ENCODE data around the gene AGAP9. TPM values are rescaled to one million over a fixed set of nuclear protein-coding genes. Genes with fewer than 3 reads are reported as not detected.
"Not testable (repeated sequence)": the region's sequence is repeated elsewhere in the genome, so short reads cannot be mapped to it uniquely, and the experiment has no call there.

Gene AGAP9
- polyA plus RNA-seq (12.0 and 14.5 TPM in 2 replicates), polyA minus RNA-seq (7.5 and 8.7 TPM in 2 replicates)

- not testable (repeated sequence) for H3K9me3 ChIP-seq (ENCODE audit: low read length); H4K20me1 ChIP-seq (ENCODE audit: insufficient read depth); H2AFZ ChIP-seq (ENCODE audit: low read depth, low read length); H3K27ac ChIP-seq (ENCODE audit: low read length); H3K9me2 ChIP-seq (ENCODE audit: insufficient read depth, low read length); H3K4me3 ChIP-seq (ENCODE audit: low read length); H3K79me2 ChIP-seq (replicated peaks; ENCODE audit: insufficient read depth, low read length); H3K27me3 ChIP-seq (ENCODE audit: insufficient read depth, low read depth, low read length); H3K36me3 ChIP-seq (ENCODE audit: insufficient read depth, low read length); H3K4me2 ChIP-seq (ENCODE audit: low read length); H3K9ac ChIP-seq (ENCODE audit: low read length); H3F3A ChIP-seq (ENCODE audit: insufficient read depth, low read length, poor library complexity, severe bottlenecking)
Measured at GRCh38 chr10:47523475-47523874, at the start of gene AGAP9. Gene AGAP9 (minus strand): TSS chr10:47523638. CDS start chr10:47523526, 112 bp downstream.

GRCh38 chr10:47571138-47571912 lies 47.9 kb upstream of the AGAP9 start:
- H3K9me2 ChIP-seq (ENCODE audit: insufficient read depth, low read length); H3F3A ChIP-seq (ENCODE audit: insufficient read depth, low read length, poor library complexity, severe bottlenecking); H3K27ac ChIP-seq (ENCODE audit: low read length); H3K9me3 ChIP-seq (ENCODE audit: low read length); H3K4me3 ChIP-seq (ENCODE audit: low read length); H3K36me3 ChIP-seq (ENCODE audit: insufficient read depth, low read length); H3K79me2 ChIP-seq (replicated peaks; ENCODE audit: insufficient read depth, low read length); H2AFZ ChIP-seq (ENCODE audit: low read depth, low read length); H3K4me2 ChIP-seq (ENCODE audit: low read length); H3K27me3 ChIP-seq (ENCODE audit: insufficient read depth, low read depth, low read length); H3K9ac ChIP-seq (ENCODE audit: low read length); H4K20me1 ChIP-seq (ENCODE audit: insufficient read depth): not testable (repeated sequence)

GRCh38 chr10:47566757-47567156 lies 43.3 kb upstream of the AGAP9 start:
- H3K27ac ChIP-seq (ENCODE audit: low read length); H3K79me2 ChIP-seq (replicated peaks; ENCODE audit: insufficient read depth, low read length); H3K9me2 ChIP-seq (ENCODE audit: insufficient read depth, low read length); H3K36me3 ChIP-seq (ENCODE audit: insufficient read depth, low read length); H3K4me2 ChIP-seq (ENCODE audit: low read length); H3K4me3 ChIP-seq (ENCODE audit: low read length); H3F3A ChIP-seq (ENCODE audit: insufficient read depth, low read length, poor library complexity, severe bottlenecking); H3K9me3 ChIP-seq (ENCODE audit: low read length); H2AFZ ChIP-seq (ENCODE audit: low read depth, low read length); H3K27me3 ChIP-seq (ENCODE audit: insufficient read depth, low read depth, low read length); H3K9ac ChIP-seq (ENCODE audit: low read length); H4K20me1 ChIP-seq (ENCODE audit: insufficient read depth): not testable (repeated sequence)

GRCh38 chr10:47566108-47566699 lies 42.8 kb upstream of the AGAP9 start:
- not testable (repeated sequence) for H3K27ac ChIP-seq (ENCODE audit: low read length); H3K79me2 ChIP-seq (replicated peaks; ENCODE audit: insufficient read depth, low read length); H4K20me1 ChIP-seq (ENCODE audit: insufficient read depth); H3K9me2 ChIP-seq (ENCODE audit: insufficient read depth, low read length); H3K4me2 ChIP-seq (ENCODE audit: low read length); H2AFZ ChIP-seq (ENCODE audit: low read depth, low read length); H3K4me3 ChIP-seq (ENCODE audit: low read length); H3K36me3 ChIP-seq (ENCODE audit: insufficient read depth, low read length); H3K9me3 ChIP-seq (ENCODE audit: low read length); H3F3A ChIP-seq (ENCODE audit: insufficient read depth, low read length, poor library complexity, severe bottlenecking); H3K27me3 ChIP-seq (ENCODE audit: insufficient read depth, low read depth, low read length); H3K9ac ChIP-seq (ENCODE audit: low read length)

GRCh38 chr10:47565517-47565920 lies 42.1 kb upstream of the AGAP9 start:
- not testable (repeated sequence) for H3K36me3 ChIP-seq (ENCODE audit: insufficient read depth, low read length); H3K9me3 ChIP-seq (ENCODE audit: low read length); H3K27ac ChIP-seq (ENCODE audit: low read length); H4K20me1 ChIP-seq (ENCODE audit: insufficient read depth); H2AFZ ChIP-seq (ENCODE audit: low read depth, low read length); H3K27me3 ChIP-seq (ENCODE audit: insufficient read depth, low read depth, low read length); H3K9me2 ChIP-seq (ENCODE audit: insufficient read depth, low read length); H3K79me2 ChIP-seq (replicated peaks; ENCODE audit: insufficient read depth, low read length); H3K4me2 ChIP-seq (ENCODE audit: low read length); H3F3A ChIP-seq (ENCODE audit: insufficient read depth, low read length, poor library complexity, severe bottlenecking); H3K4me3 ChIP-seq (ENCODE audit: low read length); H3K9ac ChIP-seq (ENCODE audit: low read length)

- H3K4me3 ChIP-seq (ENCODE audit: low read length); H3K4me2 ChIP-seq (ENCODE audit: low read length); H3K27me3 ChIP-seq (ENCODE audit: insufficient read depth, low read depth, low read length); H3K36me3 ChIP-seq (ENCODE audit: insufficient read depth, low read length); H3F3A ChIP-seq (ENCODE audit: insufficient read depth, low read length, poor library complexity, severe bottlenecking); H2AFZ ChIP-seq (ENCODE audit: low read depth, low read length); H3K9me2 ChIP-seq (ENCODE audit: insufficient read depth, low read length); H3K79me2 ChIP-seq (replicated peaks; ENCODE audit: insufficient read depth, low read length); H3K27ac ChIP-seq (ENCODE audit: low read length); H3K9me3 ChIP-seq (ENCODE audit: low read length); H4K20me1 ChIP-seq (ENCODE audit: insufficient read depth); H3K9ac ChIP-seq (ENCODE audit: low read length): not testable (repeated sequence)
Measured at GRCh38 chr10:47564953-47565352, 41.5 kb upstream of the AGAP9 start.

GRCh38 chr10:47564318-47564717 lies 40.9 kb upstream of the AGAP9 start:
- not testable (repeated sequence) for H3K9ac ChIP-seq (ENCODE audit: low read length); H4K20me1 ChIP-seq (ENCODE audit: insufficient read depth); H3K27ac ChIP-seq (ENCODE audit: low read length); H3K36me3 ChIP-seq (ENCODE audit: insufficient read depth, low read length); H2AFZ ChIP-seq (ENCODE audit: low read depth, low read length); H3K4me3 ChIP-seq (ENCODE audit: low read length); H3K4me2 ChIP-seq (ENCODE audit: low read length); H3F3A ChIP-seq (ENCODE audit: insufficient read depth, low read length, poor library complexity, severe bottlenecking); H3K27me3 ChIP-seq (ENCODE audit: insufficient read depth, low read depth, low read length); H3K9me2 ChIP-seq (ENCODE audit: insufficient read depth, low read length); H3K79me2 ChIP-seq (replicated peaks; ENCODE audit: insufficient read depth, low read length); H3K9me3 ChIP-seq (ENCODE audit: low read length)

GRCh38 chr10:47560452-47560851 lies 37.0 kb upstream of the AGAP9 start:
- not testable (repeated sequence) for H4K20me1 ChIP-seq (ENCODE audit: insufficient read depth); H3K9me3 ChIP-seq (ENCODE audit: low read length); H3K36me3 ChIP-seq (ENCODE audit: insufficient read depth, low read length); H3K27ac ChIP-seq (ENCODE audit: low read length); H3K9me2 ChIP-seq (ENCODE audit: insufficient read depth, low read length); H3K4me2 ChIP-seq (ENCODE audit: low read length); H3K79me2 ChIP-seq (replicated peaks; ENCODE audit: insufficient read depth, low read length); H3K27me3 ChIP-seq (ENCODE audit: insufficient read depth, low read depth, low read length); H2AFZ ChIP-seq (ENCODE audit: low read depth, low read length); H3F3A ChIP-seq (ENCODE audit: insufficient read depth, low read length, poor library complexity, severe bottlenecking); H3K9ac ChIP-seq (ENCODE audit: low read length); H3K4me3 ChIP-seq (ENCODE audit: low read length)

Data from neural cell (in vitro differentiated cells).